GM19035 (cell line): ENCODE results near the gene CCDC51.
"Not testable (repeated sequence)": the region's sequence is repeated elsewhere in the genome, so short reads cannot be mapped to it uniquely, and the experiment has no call there.

Experiments
- ATAC-seq: cut with Tn5 transposase; IDR thresholded peaks from one replicate; pipeline ENCODE4 v1.9.1; 2021; ENCODE audit not compliant: unreplicated experiment

CCDC51 gene

DNA sequence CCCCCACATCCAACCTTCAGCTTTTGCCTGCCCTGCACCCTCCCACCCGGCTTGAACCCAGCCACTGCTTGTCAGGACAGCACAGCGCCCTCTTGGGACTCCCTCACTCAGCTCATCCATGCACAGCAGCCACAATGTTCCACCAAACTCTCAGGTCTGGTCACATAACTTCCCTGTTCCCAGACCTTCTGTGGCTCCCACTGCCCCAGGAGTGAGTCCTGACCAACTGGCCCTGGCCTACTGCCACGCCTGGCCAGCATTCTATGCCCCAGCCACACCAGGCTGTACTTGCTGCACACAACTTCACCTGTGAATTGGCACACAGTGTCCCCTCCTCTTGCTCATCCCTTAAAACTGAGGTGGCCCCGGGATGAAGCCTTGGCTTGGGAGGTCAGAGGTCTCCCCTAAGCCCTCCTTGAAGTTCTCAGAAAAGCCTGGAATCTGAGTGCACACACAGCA is 31.1 kb downstream of the CCDC51 start:
- ATAC-seq: no peak

DNA sequence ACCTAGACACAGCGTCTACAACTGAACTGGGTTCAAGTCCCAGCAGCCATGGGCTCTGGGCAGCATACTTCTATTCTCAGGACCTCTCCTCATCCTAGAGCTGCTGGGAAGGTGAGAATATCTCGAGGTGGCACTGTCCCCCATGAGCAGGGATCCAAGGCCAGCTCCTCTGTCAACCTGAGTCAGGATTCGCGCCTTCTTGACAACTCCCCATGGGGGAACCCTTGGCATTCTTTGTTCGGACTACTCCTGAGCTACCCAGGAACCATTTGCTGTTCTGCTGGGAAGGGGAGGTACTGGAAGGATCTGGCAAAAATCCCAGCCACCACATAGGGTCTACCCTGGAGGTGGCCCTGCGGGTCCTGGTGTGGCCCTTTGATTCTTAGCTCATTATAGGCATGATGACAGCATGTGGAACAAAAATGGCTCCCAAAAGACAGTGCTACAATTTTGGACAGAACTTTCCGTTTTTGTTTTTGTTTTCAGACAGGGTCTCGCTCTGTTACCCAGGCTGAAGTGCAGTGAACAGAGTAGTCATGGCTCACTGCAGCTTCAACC is 32.3 kb downstream of the CCDC51 start:
- ATAC-seq: no peak

DNA sequence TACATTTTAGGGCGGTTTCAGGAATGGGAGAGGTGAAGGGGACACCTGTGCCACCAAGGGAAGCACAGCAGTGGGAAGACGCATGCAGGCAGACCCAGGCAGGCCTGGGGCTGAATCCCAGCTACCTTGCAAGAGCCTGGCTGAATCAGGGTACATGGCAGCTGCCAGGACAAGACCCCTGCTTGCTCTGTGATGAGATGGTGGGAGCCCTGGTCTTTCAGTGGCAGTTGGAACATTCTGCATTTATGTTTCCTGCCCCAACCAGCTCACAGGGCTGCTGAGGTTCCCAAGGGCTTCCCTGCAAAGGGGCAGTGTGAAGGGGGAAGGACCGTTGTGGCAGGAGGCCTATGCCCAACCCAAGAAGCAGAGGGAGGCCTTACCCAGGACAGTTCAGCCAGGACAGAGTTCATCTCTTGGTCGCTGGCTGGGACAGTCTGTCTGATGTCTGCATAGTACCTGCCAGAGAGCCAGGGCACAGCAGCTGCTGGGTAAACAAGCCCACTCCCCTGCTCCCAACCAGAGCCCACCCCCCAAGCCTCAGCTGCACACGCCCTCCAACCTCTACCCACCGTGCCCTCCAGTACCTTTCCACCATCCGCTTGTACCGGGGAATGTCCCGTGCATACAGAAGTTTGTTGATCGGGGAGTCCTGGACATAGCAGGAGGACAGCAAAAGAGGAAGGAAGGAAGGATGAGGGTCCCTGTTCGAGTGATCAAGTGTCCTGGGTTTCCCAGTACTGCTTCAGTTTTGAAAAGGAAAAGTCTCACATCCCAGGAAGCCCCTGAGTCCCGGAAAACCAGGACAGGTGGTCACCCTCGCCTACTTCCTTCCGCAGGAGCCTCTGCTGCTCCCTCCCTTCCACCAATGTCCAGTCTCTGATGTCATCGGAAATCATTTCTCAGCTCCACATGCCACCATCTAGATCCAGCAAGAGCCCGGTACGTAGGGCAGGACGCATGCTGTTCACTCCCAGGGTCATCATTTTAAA is 33.2 kb downstream of the CCDC51 start:
- no peak for ATAC-seq

DNA sequence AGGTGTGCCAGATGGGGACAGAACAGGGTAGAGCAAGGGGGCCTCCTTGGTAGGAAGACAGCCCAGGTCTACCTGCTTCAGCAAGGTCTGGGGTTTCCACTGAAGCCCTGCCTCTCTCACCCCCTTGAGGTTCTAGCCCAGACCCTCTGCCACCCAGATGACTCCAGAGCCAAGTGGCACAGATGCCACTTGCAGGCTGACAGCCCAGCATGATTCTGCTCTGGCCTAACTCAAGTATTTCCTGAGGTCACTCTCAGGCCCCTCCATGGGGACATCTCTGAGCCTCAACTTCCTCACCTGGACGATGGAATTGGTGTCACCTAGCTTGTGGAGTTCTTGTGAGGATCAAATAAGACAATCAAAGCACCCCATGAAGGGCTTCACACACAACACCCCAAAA is 33.9 kb downstream of the CCDC51 start:
- ATAC-seq: no peak

DNA sequence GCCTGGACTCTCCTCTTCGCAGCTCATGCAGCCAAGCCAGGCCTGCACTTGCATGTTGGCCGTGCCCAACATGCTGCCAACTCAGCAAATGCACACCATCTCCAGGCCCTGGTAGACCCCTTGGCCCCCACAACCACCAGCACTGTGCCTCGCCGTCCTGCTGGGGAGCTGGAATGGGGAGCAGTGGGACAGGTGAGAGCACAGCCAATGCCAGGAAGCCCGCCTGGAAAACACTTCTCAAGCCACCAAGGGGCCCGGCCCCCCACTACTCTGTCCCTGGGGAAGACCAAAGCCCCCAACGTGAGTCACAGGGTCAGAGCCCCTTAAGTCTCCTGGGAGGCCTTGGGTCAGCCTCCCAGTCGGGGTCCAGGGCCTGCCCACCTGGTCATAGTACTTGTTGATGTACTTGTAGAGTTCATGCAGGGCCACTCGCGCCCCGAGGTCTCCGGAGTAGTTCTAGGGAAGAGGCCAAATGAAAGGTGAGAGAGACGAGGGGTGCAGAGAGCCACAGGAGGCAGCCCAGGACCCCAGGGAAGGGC is 34.5 kb downstream of the CCDC51 start:
- ATAC-seq: no peak

DNA sequence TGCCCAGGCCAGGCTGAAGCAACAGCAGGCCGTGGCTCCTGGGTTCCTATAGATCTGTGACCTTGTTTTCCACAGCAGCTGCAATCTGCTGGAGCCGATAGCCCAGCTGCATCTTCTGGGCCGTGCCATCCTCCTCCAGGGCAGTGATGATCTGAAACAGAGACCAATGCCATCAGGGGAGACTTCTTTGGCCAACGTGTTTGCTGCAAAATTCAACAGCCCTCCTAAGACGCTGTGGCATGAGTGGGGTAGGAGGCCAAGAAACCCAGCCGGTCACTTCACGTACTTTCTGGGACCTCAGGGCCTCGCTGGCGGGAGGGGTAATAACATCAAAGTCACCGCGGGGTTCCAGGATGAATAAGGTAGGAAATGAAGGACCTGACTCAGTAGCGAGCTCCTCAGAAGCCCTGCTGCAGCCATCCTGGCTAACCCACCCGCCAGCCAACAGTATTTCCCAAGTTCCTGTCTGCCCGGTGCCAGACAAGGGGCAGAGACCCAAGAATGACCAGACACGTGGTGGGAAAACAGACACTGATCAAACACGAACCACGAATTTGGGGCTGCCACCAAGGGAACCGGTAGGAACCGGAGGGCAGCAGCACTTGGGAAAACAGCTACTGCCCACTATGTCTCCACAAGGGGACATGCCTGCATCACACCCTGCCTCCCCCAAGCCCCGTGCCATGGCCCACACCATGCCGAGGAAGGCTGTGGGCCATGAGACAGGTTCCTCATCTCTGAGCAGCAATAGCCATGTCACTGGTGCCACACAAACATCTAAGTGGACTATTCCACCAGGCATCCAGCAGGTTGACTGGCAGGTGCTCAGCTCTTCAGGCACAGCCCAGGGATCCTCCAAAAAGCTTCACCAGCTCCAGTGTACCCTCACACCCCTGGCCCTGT is 35.2 kb downstream of the CCDC51 start:
- no peak for ATAC-seq

DNA sequence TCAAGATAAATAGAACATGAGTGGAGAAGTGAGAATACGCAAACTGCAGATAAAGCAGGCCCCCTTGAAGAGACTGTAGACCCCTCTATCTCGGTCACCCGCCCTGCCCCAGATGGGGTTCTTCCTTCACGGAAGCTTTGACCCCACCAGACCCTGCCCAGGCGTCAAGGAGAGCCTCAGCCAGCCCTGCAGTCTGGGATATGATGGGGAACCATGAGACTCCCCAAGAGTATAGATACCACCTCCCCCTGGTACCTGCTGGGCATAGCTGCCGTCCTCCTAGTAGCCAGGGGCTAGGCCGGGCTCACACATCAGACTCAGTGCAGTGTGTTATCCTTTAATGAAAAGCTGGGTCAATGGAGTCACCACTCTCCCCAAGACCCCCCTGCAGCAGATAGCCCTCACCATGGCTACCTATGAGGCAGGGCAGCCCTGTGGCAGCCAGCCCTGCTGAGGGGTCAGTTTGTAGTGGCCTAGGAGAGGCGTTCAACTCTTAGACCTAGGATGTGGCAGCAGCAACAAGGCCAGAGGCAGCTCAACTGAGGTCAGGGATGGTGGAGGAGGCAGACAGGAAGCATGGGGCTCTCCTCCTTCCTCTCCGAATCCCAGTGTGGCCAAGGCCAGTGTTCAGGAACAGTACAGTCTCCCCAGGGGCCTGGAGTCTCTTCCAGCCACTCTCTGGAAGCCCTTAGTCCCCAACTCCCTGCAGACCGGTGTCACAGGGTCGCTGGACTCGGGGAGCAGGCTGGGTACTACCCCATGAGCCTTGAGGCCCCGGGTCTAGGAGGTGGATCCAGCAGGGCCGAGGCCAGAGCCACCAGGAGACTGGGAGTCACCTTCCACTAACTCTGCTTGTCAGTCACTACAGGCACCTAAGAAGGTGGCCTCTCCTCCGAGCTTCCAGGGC is 36.1 kb downstream of the CCDC51 start:
- no peak for ATAC-seq

DNA sequence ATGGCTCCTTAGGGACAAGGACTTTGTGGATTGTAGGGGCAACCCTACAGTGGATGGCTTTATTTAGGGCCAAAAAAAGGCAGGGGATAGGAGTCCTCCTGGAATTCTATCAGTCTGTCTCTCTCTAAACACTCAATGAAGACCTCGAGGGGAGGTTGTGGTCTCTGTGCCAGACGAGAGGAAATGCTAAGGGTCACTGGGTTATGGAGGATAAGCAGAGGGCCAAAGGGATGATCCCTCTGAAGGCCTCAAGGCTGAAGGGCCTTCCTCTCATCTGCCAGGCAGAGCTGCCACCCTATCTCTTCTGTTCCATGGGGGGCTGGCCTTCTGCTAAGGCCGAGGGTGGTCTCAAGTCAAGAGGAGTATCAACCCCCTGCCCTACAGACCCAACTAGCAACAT is 37.0 kb downstream of the CCDC51 start:
- no peak for ATAC-seq

DNA sequence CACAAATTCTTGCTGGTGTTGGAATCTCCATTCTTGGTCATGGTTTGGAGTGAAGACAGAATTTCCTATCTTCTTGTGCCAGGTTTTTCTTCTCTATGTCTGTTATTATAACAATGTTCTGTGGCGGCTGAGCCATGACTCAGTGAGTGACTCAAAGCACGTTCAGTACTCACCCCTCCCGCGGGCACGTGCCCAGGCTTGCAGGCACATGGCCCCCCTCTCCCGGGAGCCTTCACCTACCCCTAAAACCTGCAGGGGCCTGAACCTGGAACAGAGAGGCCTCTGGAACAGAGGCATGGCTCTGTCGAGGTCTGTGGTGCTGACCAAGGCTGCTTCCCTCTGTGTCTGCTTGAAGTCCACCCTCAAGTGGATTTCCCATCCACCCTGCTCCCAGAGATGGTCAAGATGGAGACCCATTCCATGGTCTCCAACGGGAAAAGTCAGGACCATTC is 37.6 kb downstream of the CCDC51 start:
- no peak for ATAC-seq

DNA sequence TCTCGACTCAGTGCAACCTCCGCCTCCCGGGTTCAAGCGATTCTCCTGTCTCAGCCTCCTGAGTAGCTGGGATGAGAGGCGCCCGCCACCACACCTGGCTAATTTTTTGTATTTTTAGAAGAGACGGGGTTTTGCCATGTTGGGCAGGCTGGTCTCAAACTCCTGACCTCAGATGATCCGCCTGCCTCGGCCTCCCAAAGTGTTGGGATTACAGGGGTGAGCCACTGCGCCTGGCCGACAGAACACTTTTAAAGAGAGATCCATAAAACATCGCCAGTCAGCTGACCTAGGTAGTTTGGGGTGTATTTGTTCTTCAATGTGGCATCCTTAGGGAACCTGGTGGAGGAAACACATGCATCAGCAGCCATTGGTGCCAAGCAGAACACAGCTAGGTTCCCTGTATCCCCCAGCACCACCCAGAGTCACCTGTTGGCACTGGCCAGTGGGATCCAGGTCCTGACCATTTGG is 38.5 kb downstream of the CCDC51 start:
- ATAC-seq: not testable (repeated sequence)

DNA sequence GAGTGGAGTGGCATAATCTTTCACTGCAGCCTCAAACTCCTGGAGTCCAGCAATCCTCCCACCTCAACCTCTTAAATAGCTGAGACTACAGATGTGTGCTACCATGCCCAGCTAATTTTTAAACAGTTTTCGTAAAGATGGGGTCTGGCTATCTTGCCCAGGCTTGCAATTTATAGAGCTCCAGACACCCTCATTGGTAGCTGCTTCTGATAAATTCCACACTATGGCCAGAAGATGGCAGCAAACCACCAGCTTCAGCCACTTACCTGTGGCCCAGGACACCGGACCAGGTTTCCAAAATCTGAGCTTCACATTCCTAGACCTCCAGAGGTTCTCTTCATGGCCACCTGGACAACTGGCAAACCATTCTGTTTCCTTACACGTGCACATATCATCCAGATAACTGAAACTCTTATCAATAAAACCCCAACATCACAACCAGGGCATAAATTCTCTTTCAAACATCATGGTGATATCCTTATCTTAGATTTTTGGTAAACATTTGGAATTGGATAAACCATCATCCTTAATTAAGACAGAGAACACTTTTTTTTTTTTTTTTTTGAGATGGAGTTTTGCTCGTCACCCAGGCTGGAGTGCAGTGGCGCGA is 39.0 kb downstream of the CCDC51 start:
- no peak for ATAC-seq

DNA sequence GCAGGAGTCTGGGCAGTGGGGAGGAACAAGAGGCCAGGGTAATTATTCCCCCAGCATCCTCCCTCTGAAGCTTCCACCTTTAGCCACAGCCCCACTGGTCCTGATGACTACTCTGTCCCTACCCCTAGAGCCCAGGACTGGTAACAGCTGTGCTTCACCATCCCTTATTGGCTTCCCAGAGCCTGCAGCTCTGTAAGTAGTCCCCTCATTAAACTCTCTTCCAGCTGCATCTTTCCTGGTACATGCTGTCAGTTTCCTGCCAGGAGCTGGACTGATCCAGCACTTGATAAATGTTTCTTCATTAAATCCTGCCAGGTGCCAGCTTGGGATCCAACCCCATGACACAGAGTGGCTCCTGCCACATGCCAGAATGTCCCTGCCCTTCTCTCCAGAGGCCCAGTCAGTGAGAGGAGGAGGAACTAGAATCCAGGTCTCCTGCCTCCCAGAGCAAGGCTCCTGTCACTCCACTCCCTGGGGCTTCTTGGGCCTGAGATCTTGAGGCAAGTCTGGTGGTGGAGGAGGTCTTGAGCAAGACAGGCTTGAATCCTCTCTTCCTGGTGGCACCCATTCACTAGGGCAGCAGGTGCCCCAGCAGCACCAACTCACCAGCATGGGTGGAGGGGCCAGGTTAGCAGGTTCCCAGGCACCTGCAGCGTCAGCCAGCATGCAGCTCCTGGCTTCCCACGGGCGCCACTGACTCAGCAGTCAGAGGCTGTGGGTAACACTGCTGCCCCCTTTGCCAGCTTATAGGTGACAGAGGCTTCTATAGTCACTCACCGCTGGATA is 40.3 kb downstream of the CCDC51 start:
- no peak for ATAC-seq

DNA sequence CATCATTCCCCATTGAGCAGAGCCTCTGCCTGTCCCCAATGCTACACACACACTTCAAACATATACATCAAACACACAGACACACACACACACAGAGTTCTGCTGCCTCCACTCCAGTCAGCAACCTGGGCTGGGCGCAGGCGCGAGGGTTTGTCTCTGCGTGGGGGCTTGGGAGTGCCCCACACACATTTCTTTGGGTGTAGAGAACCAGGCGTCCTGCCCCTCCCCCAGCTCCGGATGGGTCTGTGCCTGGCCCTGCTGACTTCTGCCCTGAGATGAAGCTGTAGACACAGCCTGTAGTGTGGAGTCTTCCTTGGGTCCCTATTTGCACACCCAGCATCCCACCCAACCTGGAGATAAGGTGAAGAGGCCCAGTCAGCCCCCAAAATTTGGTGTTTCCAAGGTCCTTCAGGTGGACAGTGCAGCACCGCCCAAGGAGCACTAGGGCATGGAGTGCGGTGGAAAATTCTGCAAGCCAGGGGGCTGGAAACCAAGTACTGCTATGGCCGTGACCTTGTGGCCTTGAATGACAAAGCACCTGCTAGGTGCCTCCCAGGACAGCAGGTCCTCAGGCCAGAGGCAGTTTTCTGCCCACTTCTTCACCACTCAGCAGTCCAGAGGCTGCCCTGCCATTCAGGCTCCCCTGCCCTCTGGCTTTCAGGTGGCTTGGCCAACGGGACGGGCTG is 41.1 kb downstream of the CCDC51 start:
- no peak for ATAC-seq

DNA sequence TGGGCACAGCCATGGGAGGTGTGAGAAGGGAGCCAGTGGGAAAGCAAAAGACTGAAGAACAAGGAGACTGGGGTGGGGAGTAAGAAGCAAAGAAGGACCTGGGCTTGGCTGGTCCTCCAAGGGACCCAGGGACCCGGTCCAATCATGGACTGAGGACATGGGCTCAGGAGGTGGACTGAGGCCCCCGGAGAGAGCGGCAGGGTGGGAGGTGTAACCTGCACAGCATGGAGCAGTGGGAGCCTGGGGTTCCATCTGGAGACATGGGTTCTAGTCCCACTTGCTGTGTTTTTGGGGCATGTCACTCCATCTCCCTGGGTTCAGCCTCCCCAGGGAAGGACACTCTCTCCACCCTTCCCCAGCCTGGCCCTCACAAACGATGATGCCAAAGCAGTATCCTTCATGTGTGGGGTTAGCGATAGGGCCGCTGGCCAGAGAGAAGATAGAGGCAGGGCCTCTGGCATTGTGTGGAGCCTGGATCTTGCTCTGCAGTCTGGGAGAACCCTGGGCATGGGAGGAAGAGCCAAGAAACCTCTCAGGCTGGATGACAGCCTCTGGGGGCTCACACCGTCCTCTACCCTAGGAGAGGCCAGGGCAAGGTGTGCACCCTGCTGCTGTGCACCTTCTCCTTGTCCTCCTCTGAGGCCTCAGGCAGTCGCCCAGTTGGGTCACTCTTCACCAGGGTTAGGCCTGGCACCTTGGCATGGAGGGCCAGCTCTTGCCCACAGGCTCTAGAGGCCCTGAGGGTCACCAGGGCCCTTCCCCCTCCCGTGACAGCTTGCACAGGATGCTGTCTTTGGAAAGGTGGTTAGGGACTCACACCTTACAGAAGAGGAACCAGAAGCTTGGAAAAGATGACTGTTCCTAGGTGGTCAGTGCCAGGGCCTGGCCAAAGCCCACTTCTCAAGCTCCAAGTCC is 41.9 kb downstream of the CCDC51 start:
- ATAC-seq: no peak

DNA sequence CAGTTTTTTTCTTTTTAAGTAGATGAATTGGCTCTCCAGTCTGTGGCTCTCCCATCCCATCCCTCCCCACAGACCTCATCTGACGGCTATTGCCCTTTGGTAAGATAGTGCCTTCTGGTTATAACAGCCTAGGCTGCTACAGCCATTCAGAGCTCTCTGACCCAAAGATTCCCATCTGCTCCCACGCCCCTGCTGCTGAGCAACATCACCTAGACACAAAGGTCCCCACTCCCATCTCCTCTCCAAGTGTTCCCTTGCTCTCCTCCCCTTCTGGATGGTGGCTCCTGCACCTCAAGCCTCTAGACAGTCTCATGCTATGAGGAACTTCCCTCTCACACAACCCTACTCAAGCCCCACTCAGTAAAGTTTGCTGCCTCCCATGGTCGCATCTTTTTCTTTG is 44.2 kb downstream of the CCDC51 start:
- ATAC-seq: no peak

DNA sequence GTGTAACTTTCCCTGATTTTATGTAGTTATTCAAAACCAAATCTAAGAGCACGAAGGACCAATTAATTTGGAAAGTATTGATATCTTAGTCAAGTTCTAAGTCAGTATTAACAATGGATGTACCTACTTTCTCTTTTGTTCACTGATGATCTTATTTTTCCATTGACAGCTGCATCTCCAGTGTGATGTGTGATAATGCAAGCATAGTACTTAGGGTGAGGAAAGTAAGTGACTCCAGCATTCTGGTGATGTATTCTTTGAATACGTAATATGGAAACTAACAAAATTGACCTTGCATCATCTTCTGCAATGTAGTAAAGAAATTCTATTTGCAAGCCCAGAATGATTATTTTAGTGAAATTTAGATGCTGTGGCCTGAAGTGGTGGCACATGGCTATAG is 45.5 kb downstream of the CCDC51 start:
- ATAC-seq: no peak

DNA sequence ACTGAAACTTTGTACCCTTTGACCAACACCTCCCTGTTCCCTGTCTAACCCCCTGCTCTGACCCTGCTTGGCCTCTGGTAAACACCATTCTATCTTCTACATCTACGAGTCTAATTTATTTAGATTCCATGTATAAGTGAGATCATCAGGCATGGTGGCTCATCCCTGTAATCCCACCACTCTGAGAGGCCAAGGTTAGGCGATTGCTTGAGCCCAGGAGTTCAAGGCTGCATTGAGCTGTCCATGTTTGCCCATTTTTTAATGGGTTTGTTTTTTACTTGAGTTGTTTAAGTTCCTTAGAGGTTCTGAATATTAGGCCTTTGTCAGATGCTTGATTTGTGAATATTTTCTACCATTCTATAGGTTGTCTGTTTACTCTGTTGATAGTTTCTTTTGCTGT is 51.0 kb downstream of the CCDC51 start:
- no peak for ATAC-seq
